Measurements from ENCODE around the gene SNRPD1.
A peak's percentile ranks its signal among the peaks of the same experiment; 100 is the strongest.
"Not testable (repeated sequence)": the region's sequence is repeated elsewhere in the genome, so short reads cannot be mapped to it uniquely, and the experiment has no call there.

SNRPD1 gene

GRCh38 chr18:21638822-21639221 is 26.7 kb downstream of the SNRPD1 start:
- no peak for DNase-seq

DNA sequence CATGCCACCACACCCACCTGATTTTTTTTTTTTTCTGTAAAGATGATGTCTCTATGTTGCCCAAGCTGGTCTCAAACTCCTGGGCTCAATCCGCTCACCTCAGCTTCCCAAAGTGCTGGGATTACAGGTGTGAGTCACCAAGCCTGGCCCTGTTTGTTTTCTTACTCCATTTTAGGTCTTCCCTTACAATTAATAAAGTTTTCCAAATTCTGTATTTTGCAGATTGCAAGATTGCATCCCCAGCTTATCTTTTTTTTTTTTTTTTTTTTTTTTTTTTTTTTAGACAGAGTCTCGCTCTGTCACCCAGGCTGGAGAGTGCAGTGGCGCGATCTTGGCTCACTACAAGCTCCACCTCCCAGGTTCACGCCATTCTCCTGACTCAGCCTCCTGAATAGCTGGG is 28.3 kb downstream of the SNRPD1 start:
- not testable (repeated sequence) for DNase-seq

DNA sequence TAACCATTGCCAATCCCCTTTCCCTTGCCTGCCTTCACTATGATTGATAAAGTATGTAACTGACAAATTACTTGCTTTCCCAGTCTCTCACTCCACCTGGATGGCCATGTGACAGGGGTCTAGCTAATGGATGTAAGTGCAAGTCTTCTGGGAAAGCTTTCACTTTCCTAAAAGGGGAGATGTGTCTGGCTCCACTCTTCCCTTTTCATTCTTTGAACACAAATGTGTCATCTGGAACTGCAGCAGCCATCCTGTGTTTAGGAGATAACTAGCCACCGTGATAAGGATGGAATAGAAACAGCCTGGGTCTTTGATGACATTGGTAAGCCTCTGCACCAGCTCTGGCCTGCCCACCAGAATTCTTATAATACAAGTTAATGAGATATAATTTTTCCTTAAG is 38.2 kb downstream of the SNRPD1 start:
- no peak for DNase-seq

DNA sequence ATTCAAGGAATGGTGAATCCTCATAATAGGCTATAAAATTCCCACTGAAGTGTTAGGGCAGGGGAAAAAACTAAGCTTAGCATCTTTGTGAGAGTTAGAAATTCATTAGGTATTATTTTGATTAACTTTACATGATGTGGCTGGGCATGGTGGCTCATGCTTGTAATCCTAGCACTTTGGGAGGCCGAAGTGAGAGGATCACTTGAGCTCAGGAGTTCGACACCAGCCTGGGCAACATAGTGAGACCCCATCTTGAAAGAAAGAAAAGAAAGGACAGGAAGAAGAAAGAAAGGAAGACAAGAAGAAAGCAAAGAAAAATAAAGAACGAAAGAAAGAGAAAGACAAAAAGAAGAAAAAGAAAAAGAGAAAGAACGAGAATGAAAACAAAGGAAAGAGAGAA is 40.0 kb downstream of the SNRPD1 start:
- DNase-seq = no peak

GRCh38 chr18:21653361-21653760 is 41.2 kb downstream of the SNRPD1 start:
- no peak for DNase-seq

- no peak for DNase-seq
These were observed 44.3 kb downstream of the SNRPD1 start for GRCh38 chr18:21656402-21656801.

DNA sequence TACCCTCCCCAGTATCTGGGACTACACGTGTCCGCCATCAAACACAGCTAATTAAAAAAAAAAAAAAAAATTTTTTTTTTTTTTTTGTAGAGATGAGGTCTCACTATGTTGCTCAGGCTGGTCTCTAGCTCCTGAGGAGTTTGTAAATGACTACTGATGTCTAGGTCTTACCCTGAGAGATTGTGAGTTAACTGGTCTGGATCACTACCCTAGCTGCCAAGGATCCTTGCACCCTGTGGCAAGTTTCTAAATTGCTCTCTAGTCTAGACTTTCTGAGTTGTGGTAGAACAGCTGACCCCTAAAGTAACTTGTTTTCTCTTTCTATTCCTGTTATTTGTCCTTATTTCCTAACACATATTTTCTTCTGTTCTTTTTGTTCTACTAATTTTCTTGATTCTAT is 48.0 kb downstream of the SNRPD1 start:
- DNase-seq = peak; percentile 8

- no peak for DNase-seq
These were observed 50.5 kb downstream of the SNRPD1 start for GRCh38 chr18:21662581-21662980.

DNA sequence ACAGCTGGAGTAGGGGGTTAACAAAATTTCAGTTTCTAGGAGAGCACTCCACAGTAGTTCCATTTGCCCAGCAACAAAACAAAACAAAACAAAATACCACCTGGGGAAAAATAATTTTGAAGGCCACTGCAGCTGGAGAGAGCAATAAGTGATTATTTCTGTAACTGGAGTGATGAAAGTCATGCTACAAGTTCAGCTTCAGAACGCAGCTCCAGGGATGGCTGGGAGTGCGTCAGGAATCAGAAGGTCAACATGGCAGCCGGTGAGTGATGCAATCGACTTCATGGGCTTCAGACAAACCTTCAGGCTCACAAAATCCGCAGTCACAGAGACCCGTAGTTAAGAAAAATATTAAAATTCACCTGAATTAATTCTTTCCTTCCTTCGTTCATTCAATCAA is 51.5 kb downstream of the SNRPD1 start:
- no peak for DNase-seq

DNA sequence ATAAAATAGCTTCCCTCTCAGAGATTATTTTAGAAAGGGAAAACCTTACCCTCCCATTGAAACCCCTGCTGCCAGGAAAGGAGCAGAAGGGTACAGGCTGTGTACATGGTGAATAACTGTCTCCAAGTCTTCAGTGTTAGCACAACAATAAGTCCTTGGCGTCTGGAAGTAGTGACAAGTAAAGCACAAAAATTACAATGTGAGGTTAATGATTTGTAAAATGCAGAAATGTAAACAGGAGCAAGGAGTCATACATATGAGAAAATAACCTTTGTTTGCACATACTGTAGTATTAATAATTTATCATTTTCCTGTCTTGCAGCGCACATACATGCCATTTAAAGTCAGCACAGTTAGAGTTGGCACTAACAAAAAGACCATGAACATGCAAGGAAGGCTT is 52.0 kb downstream of the SNRPD1 start:
- DNase-seq = no peak

DNA sequence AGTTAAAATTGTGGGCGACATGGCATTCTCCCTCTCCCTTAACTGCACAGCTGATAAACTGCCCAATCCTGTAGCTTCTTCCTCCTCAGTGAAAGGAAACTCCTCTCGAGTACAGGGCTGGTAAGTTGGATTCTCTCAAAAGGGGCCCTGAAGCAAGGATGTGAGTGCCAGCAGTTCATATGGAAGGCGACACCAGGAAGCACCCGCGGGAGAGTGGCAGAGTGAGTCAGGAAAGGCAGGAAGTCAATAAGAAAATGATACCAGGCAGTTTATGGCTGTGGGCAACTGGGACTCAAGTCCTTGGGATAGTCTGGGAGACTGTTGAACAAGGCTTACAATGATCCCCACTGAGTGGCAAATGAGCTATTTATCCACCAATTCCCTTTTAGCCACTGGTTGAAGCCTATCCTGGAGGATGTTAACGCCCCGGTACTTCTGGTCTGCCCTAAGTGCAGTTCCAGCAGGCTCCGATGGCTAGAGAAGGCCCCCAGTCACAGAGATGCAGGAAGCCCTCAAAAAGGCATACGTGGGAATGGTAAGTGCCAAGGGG is 57.7 kb downstream of the SNRPD1 start:
- DNase-seq = no peak

DNA sequence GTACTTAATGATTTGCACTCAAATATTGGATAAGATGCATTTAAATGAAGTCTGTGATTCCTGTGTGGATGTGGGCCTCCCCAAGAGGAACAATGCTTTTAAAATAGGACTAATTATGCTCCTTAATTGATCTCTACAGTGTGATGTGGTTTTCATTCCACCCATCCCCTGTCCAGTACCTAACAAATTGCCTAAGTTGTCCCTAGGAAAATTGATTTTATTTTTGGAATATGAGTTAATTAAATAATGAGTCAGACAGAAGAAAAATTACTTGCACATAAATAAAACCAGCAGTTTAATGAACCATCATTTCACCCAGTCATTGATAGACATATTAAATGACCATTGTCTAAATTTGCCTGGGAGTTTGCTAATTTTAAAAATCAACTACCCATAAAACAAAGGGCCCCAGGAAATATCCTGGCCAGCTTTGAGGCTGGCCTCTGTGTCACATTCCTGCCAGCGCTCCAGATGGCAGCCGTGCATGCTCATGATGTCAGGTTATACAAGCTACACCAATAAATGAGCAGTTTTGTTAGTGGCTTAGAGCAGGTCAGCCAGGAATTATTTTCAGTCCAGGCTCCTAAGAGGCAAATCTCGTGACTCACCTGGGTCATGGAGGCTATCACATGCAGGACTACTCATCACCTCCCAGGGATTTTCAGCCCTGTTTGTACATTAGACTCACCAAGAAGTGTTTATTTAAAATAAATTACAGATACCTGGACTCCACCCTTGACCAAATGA is 60.6 kb downstream of the SNRPD1 start:
- no peak for DNase-seq

GRCh38 chr18:21675354-21675753 is 63.2 kb downstream of the SNRPD1 start:
- DNase-seq = not testable (repeated sequence)

- DNase-seq = peak; percentile 19
These were observed 66.7 kb downstream of the SNRPD1 start for GRCh38 chr18:21678859-21679258.

DNA sequence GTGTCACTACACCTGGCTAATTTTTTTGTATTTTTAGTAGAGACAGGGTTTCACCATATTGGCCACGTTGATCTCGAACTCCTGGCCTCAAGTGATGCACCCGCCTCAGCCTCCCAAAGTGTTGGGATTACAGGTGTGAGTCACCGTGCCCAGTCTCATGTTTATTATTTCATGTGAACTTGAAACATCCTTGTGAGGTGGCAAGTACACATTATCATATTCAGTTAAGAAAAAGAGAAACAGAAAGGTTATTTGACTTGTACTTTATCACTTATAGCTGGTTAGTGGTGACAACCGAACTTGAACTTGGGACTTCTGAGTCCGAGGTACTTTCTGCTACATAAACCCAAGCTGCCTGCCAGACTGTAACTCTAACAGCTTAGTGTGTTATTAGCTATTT is 68.0 kb downstream of the SNRPD1 start:
- no peak for DNase-seq

DNA sequence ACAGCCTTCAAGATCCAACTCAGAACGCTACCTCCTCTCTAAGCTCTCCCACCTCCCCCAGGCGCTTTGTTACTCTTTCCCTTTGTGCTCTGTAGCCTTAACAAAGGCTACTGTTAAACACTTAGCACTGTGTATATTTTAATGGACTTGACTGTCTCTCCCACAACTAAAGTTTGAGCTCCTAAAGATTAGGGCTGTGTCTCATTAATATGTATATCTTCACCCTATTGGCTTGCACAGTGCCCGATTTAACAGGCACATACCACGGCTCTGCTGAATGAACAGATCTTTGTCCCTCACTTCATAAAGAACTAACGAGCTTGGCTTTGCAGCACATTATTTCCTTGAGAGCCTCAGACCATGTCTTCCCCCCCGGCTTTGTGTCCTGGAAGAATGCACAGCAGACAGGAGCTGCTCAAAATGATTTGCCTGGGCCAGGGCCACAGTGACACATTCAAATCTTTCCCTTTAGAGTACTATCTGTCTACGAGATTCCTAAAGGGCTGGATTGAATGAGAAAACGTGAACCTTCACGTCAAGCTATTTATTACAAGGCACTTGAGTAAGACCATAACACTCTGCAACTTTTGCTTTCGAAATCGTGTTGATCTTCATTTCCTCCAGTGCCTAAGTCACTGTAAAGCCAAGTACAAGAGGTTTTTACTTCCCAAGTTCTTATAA is 70.4 kb downstream of the SNRPD1 start:
- DNase-seq = peak; percentile 90

All from inflammatory macrophage treated with lipopolysaccharide for 4 hours (primary cell).